Measurements from ENCODE around the gene MARF1. TPM values are rescaled to one million over a fixed set of nuclear protein-coding genes. Genes with fewer than 3 reads are reported as not detected.
"Not testable (repeated sequence)": the region's sequence is repeated elsewhere in the genome, so short reads cannot be mapped to it uniquely, and the experiment has no call there.

Gene MARF1
- total RNA-seq, 2 donors from 2014 or later, result 85.0 to 120 TPM

DNA sequence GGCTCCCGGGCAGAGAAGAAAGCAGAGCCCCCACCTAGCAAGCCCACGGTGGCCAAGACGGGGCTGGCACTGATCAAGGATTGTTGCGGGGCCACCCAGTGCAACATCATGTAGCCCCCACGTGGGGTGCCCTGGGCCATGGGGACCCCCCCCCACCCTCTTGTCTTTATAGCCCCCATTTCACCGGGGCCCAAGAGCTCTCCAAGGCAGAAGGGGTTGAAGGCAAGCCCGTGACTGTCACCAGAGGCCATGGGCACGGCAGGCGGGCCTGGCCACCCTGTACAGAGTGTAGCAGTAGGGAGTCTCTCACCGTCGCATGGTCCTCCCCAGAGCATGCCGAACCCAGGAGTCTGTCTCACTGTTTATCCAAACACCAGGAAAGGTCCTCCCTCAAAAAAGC lies 56.2 kb downstream of the MARF1 start:
- Mint-ChIP-seq H3K27me3 (no peaks in the 10 kb centered on the region), H3K9me3 (peaks cover 3% of the 10 kb centered on the region), H3K4me3 (no peak overlapping the region), H3K27ac (no peak overlapping the region), H3K36me3 (ENCODE audit: low read depth) (peaks cover 62% of the 10 kb centered on the region), H3K4me1 (peaks cover 18% of the 10 kb centered on the region)
- ATAC-seq (replicated peaks), result no peak

DNA sequence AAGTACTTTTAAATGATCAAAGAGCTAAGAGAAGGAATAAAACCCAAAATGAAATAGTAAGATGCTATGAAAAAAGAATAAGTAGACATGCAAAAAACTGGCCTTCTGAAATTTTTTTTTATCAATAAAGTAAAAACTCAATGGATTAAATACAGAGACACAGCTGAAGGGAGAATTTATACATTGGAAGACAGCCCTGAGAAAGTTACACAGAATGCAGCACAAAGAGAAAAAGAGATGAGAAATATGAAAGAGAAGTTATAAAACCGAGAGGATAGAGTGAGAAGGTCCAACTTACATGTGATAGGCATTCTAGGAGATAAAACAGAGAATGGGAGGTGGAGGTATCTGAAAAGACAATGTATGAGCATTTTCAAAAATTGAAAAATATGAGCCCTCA lies 57.0 kb downstream of the MARF1 start:
- Mint-ChIP-seq H3K9me3 (peaks cover 3% of the 10 kb centered on the region), H3K27ac (no peak overlapping the region), H3K4me1 (peaks cover 11% of the 10 kb centered on the region), H3K27me3 (no peaks in the 10 kb centered on the region), H3K4me3 (no peak overlapping the region), H3K36me3 (ENCODE audit: low read depth) (peaks cover 54% of the 10 kb centered on the region)
- ATAC-seq (replicated peaks), result no peak

GRCh38 chr16:15583526-15583925 lies 59.4 kb downstream of the MARF1 start:
- Mint-ChIP-seq H3K27ac (no peak overlapping the region), H3K27me3 (no peaks in the 10 kb centered on the region), H3K9me3 (peaks cover 3% of the 10 kb centered on the region), H3K36me3 (ENCODE audit: low read depth) (peaks cover 37% of the 10 kb centered on the region), H3K4me3 (no peak overlapping the region), H3K4me1 (no peaks in the 10 kb centered on the region)
- no peak for ATAC-seq (replicated peaks)

- no peak overlapping the region for H3K4me3 Mint-ChIP-seq
- no peak for ATAC-seq (replicated peaks)
- peaks cover 14% of the 10 kb centered on the region for H3K36me3 Mint-ChIP-seq (ENCODE audit: low read depth)
- peaks cover 3% of the 10 kb centered on the region for H3K9me3 Mint-ChIP-seq
- H3K27me3 Mint-ChIP-seq, result no peaks in the 10 kb centered on the region
- no peaks in the 10 kb centered on the region for H3K4me1 Mint-ChIP-seq
- H3K27ac Mint-ChIP-seq, result peak overlapping the region; percentile 58
These were observed 61.7 kb downstream of the MARF1 start for GRCh38 chr16:15581127-15581815.

DNA sequence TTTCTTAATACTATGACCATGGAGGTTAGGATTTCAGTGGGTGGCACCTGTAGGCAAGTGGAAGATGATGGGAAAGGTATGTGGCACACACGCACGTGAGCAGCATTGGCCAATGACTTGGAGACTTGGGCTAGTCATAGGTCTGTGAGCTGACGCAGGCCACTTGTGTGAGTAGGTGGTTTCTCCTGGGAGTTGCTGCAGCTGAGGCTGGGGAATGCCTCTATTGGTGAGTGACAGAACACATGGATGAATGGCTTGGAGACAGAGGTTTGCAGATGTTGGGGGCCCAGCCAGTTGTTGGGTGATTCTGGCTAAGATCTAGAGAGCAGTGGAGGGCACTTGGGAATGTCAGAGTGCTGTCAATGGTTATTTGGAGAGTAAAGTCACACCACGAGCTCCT lies 64.1 kb downstream of the MARF1 start:
- H3K9me3 Mint-ChIP-seq, result no peaks in the 10 kb centered on the region
- ATAC-seq (replicated peaks), result no peak
- H3K27ac Mint-ChIP-seq, result no peak overlapping the region
- H3K4me1 Mint-ChIP-seq, result no peaks in the 10 kb centered on the region
- H3K4me3 Mint-ChIP-seq, result no peak overlapping the region
- H3K36me3 Mint-ChIP-seq (ENCODE audit: low read depth), result peaks cover 6% of the 10 kb centered on the region
- no peaks in the 10 kb centered on the region for H3K27me3 Mint-ChIP-seq

DNA sequence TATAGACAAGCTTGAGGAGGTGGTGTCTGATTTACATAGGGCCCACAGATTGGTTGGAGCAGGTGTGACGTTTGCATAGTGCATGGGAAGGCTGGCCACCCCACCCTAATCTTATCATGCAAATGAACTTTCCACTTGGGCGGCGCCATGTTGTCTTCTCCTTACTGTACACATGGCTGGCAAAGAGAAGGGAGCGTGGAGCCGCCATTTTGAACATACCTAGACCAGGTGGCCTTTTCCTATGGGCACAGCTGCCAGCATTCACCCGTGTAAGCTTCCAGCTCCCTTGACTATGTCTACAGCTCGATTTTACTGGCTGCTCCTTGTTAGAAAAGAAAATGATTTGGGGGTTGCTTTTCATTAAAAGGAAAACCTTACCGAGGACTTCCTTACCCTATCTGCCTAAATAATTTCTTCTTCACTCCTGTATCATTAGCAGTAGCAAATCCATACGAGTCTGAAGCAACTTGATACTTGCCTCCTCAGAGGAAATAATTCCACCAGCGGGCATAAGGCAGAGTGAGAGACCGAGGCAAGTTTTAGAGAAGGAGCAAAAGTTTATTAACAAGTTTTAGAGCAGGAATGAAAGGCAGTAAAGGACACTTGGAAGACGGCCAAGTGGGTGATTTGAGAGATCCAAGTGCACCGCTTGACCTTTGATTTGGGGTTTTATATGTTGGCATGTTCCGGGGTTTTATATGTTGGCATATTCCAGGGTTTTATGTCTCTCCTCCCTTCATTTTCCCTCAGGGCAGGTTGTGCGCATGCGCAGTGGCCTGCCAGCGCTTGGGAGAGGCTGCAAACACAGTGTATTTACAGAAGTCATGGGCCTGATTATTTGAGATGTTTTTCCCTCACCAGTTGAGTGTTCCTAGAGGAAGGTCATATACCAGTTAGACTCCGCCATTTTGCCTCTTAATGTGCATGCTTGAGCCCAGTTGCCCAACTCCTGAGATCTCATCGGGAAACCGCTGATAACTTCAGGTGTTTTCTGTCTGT lies 65.7 kb downstream of the MARF1 start:
- H3K27ac Mint-ChIP-seq, result peak overlapping the region; percentile 55
- no peaks in the 10 kb centered on the region for H3K9me3 Mint-ChIP-seq
- H3K27me3 Mint-ChIP-seq, result no peaks in the 10 kb centered on the region
- no peak overlapping the region for H3K4me3 Mint-ChIP-seq
- no peak for ATAC-seq (replicated peaks)
- H3K36me3 Mint-ChIP-seq (ENCODE audit: low read depth), result peaks cover 15% of the 10 kb centered on the region
- peaks cover 6% of the 10 kb centered on the region for H3K4me1 Mint-ChIP-seq

- Mint-ChIP-seq H3K4me1 (peaks cover 12% of the 10 kb centered on the region), H3K4me3 (no peak overlapping the region), H3K27me3 (no peaks in the 10 kb centered on the region), H3K9me3 (no peaks in the 10 kb centered on the region), H3K27ac (no peak overlapping the region), H3K36me3 (ENCODE audit: low read depth) (peaks cover 15% of the 10 kb centered on the region)
- ATAC-seq (replicated peaks), result no peak
These were observed 67.5 kb downstream of the MARF1 start for GRCh38 chr16:15575293-15576049.

DNA sequence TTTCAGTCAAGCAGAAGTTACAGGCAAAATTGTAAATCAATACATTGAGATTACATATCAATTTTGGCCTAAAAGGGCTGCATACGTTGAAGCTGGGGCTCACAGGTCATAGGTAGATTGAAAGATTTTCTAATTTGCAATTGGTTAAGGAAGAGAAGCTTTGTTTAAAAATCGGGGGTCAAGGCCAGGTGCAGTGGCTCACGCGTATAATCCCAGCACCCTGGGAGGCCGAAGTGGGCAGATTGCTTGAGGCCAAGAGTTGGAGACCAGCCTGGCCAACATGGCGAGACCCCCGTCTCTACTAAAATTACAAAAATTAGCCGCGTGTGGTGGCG lies 68.4 kb downstream of the MARF1 start:
- H3K4me3 Mint-ChIP-seq, result peak overlapping the region; percentile 66
- no peaks in the 10 kb centered on the region for H3K9me3 Mint-ChIP-seq
- H3K36me3 Mint-ChIP-seq (ENCODE audit: low read depth), result peaks cover 15% of the 10 kb centered on the region
- no peak overlapping the region for H3K27ac Mint-ChIP-seq
- no peak for ATAC-seq (replicated peaks)
- H3K4me1 Mint-ChIP-seq, result peaks cover 12% of the 10 kb centered on the region
- H3K27me3 Mint-ChIP-seq, result no peaks in the 10 kb centered on the region

DNA sequence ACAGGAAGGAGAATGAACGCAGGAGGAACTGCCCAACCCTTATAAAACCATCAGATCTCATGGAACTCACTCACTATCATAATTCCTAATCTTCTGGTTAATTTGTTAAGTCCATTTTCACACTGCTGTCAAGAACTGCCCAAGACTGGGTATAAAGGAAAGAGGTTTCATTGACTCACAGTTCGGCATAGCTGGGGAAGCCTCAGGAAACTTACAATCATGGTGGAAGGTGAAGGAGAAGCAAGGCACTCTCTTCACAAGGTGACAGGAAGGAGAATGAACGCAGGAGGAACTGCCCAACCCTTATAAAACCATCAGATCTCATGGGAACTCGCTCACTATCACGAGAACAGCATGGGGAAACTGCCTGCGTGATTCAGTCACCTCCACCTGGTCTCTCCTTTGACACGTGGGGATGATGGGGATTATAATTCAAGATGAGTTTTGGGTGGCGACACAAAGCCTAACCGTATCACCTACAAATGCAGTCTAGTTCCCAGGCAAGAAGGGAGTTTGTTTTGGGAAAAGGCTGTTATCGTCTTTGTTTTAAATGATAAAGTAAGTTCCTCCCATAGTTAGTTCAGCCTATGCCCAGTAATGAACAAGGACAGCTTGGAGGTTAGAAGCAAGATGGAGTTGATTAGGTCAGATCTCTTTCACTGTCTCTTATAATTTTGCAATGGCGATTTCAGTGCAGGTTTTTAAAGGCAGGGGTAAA lies 68.9 kb downstream of the MARF1 start:
- peaks cover 15% of the 10 kb centered on the region for H3K36me3 Mint-ChIP-seq (ENCODE audit: low read depth)
- H3K27me3 Mint-ChIP-seq; H3K9me3 Mint-ChIP-seq; ATAC-seq (replicated peaks); H3K27ac Mint-ChIP-seq: not testable (repeated sequence)
- peaks cover 12% of the 10 kb centered on the region for H3K4me1 Mint-ChIP-seq
- peak overlapping the region; percentile 66 for H3K4me3 Mint-ChIP-seq

- no peaks in the 10 kb centered on the region for H3K27me3 Mint-ChIP-seq
- H3K36me3 Mint-ChIP-seq (ENCODE audit: low read depth), result peaks cover 15% of the 10 kb centered on the region
- peaks cover 12% of the 10 kb centered on the region for H3K4me1 Mint-ChIP-seq
- no peak for ATAC-seq (replicated peaks)
- no peaks in the 10 kb centered on the region for H3K9me3 Mint-ChIP-seq
- peak overlapping the region; percentile 66 for H3K4me3 Mint-ChIP-seq
- peak overlapping the region; percentile 45 for H3K27ac Mint-ChIP-seq
These were observed 69.6 kb downstream of the MARF1 start for GRCh38 chr16:15573274-15573895.

DNA sequence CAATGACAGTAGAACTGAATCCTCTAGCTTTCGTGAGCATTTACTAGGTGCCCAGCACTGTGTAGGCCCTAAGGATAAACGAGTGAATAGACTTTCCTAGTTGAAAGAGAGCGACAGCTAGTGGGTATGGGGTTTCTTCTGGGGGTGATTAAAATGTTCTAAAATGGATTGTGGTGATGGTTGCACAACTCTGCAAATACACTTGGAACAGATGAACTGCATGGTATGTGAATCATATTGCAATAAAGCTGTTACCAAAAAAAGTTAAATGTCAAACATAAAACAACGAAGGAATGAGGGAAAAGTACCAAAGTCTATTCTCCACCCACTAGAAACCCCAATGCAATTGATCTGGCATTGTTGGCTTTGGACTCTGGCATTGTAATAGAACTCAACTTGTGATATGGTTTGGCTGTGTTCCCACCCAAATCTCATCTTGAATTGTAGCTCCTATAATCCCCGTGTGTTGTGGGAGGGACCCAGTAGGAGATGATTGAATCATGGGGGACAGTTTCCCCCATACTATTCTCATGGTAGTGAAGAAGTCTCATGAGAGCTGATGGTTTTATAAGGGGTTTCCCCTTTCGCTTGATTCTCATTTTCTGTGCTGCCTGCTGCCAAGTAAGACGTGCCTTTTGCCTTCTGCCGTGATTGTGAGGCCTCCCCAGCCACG lies 70.5 kb downstream of the MARF1 start:
- H3K4me3 Mint-ChIP-seq, result peak overlapping the region; percentile 66
- ATAC-seq (replicated peaks), result peak; percentile 90
- H3K27ac Mint-ChIP-seq, result peak overlapping the region; percentile 45
- no peaks in the 10 kb centered on the region for H3K27me3 Mint-ChIP-seq
- H3K4me1 Mint-ChIP-seq, result peaks cover 12% of the 10 kb centered on the region
- no peaks in the 10 kb centered on the region for H3K9me3 Mint-ChIP-seq
- peaks cover 15% of the 10 kb centered on the region for H3K36me3 Mint-ChIP-seq (ENCODE audit: low read depth)

- no peak for ATAC-seq (replicated peaks)
- Mint-ChIP-seq H3K9me3 (no peaks in the 10 kb centered on the region), H3K27me3 (no peaks in the 10 kb centered on the region), H3K27ac (peak overlapping the region; percentile 45), H3K36me3 (ENCODE audit: low read depth) (peaks cover 15% of the 10 kb centered on the region), H3K4me1 (peaks cover 12% of the 10 kb centered on the region), H3K4me3 (peak overlapping the region; percentile 66)
These were observed 71.4 kb downstream of the MARF1 start for GRCh38 chr16:15571557-15571956.

DNA sequence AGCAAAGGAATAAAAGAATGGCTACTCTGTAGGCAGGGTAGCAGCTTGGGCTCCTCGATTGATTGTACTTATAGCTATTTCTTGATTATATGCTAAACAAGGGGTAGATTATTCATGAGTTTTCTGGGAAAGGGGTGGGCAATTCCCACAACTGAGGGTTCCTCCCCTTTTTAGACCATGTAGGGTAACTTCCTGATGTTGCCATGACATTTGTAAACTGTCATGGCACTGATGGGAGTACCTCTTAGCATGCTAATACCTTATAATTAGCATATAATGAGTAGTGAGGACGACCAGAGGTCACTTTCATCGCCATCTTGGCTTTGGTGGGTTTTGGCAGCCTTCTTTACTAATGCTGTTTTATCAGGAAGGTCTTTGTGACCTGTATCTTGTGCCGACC lies 72.3 kb downstream of the MARF1 start:
- H3K4me3 Mint-ChIP-seq; ATAC-seq (replicated peaks); H3K27ac Mint-ChIP-seq; H3K27me3 Mint-ChIP-seq; H3K9me3 Mint-ChIP-seq: not testable (repeated sequence)
- Mint-ChIP-seq H3K36me3 (ENCODE audit: low read depth) (peaks cover 15% of the 10 kb centered on the region), H3K4me1 (peaks cover 12% of the 10 kb centered on the region)
